RPMI8226 (cell line): Measurements from ENCODE around the gene HES1.
"Not testable (repeated sequence)": the region's sequence is repeated elsewhere in the genome, so short reads cannot be mapped to it uniquely, and the experiment has no call there.

Experiments used
- DNase-seq: peaks from one replicate; pipeline ENCODE4 v3.0.0-alpha.2; 2015

Gene HES1

GRCh38 chr3:194135806-194136518 is at the start of gene HES1:
HES1 (plus strand) TSS chr3:194136148; CDS start chr3:194136381, 233 bp downstream.
- peak; percentile 87 for DNase-seq

GRCh38 chr3:194086388-194087075 is 49.4 kb upstream of the HES1 start:
- no peak for DNase-seq

- no peak for DNase-seq
Observed at GRCh38 chr3:194087280-194087679, 48.7 kb upstream of the HES1 start.

GRCh38 chr3:194087995-194088855 is 47.7 kb upstream of the HES1 start:
- DNase-seq = no peak

GRCh38 chr3:194089357-194090177 is 46.4 kb upstream of the HES1 start:
- peak; percentile 86 for DNase-seq

GRCh38 chr3:194090178-194090555 is 45.8 kb upstream of the HES1 start:
- DNase-seq = not testable (repeated sequence)

- DNase-seq = no peak
Observed at GRCh38 chr3:194090716-194091115, 45.2 kb upstream of the HES1 start.

- DNase-seq = no peak
Observed at GRCh38 chr3:194091141-194091540, 44.8 kb upstream of the HES1 start.

- not testable (repeated sequence) for DNase-seq
Observed at GRCh38 chr3:194091897-194092296, 44.1 kb upstream of the HES1 start.

- DNase-seq = no peak
Observed at GRCh38 chr3:194092881-194093301, 43.1 kb upstream of the HES1 start.

GRCh38 chr3:194093842-194094241 is 42.1 kb upstream of the HES1 start:
- DNase-seq = no peak

- peak; percentile 52 for DNase-seq
Observed at GRCh38 chr3:194095464-194095863, 40.5 kb upstream of the HES1 start.

GRCh38 chr3:194095902-194096301 is 40.0 kb upstream of the HES1 start:
- DNase-seq = no peak

- no peak for DNase-seq
Observed at GRCh38 chr3:194097141-194097882, 38.6 kb upstream of the HES1 start.

- peak; percentile 15 for DNase-seq
Observed at GRCh38 chr3:194098081-194098842, 37.7 kb upstream of the HES1 start.

- no peak for DNase-seq
Observed at GRCh38 chr3:194098843-194099183, 37.1 kb upstream of the HES1 start.

- no peak for DNase-seq
Observed at GRCh38 chr3:194099215-194099614, 36.7 kb upstream of the HES1 start.

GRCh38 chr3:194100856-194101390 is 35.0 kb upstream of the HES1 start:
- DNase-seq = peak; percentile 44

GRCh38 chr3:194101592-194102432 is 34.1 kb upstream of the HES1 start:
- no peak for DNase-seq

GRCh38 chr3:194102436-194102835 is 33.5 kb upstream of the HES1 start:
- DNase-seq = no peak
